ENCODE measurements around the gene NCAPG2.

The NCAPG2 gene

DNA sequence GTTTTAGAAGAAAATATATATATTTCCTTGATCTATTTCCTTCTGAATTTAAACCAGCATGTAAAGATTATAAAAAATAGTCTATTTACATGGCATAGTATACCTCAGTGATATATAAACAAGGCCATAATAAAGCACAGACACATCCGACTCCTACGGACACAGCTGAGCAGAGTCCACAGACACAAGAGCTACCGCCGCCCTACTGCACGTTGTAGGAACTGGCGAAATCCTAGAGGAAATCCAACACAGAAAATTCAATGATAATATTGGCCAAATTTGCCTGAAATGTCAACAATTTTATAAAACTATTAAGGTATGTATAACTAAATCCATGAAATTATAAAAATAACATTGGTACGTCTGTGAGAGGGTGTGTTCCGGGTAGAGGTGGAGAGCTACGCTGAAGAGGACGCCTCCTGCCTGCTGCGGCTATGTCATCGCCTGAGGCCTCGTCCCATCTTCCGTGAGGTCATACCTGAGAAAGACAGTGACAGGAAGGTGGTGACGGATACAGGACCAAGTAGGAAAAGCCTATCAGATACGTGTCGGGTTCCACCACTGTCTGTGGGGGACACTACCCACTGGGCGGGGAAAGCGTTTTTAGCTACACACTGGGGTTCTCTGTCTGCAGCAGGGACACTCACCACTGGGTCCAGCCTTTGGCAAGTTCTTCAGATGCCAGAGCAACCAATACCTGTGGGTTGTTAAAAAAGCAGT, 29.3 kb upstream of the NCAPG2 start:
- no peak for DNase-seq

DNA sequence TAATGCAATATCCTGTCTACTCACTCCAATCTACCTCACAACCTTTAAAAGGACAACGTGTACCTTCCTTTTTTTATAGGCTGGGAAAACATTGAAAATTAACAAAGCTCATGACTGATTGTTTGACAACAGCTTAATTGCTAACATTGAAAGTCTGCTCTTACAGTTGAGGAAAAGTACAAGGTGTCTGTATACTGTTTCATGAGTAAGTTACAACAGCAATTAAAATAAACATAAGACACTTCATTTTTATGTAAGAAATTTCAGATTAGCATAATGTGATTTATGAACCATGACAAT, 28.6 kb upstream of the NCAPG2 start:
- no peak for DNase-seq

GRCh38 chr7:158732494-158733219, 28.1 kb upstream of the NCAPG2 start:
- DNase-seq: no peak

DNA sequence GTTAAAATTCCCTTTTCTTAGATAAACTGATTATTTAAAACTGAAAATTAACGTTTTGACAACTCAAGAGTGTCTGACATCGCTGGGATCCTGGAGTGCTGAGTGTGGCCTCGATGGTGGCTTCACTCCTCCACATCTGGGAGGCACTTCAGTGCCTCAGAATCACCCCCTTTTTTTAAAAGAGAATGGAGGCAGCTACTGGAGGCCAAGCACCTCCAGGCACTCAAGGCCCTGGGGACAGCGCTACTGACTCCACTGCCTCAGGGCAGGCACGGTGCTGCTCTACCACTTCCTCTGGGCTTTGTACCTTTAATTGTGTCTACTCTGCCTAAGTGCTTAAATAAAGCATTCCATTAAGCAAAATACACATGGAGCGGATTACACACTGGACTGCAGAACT, 27.2 kb upstream of the NCAPG2 start:
- DNase-seq: no peak

DNA sequence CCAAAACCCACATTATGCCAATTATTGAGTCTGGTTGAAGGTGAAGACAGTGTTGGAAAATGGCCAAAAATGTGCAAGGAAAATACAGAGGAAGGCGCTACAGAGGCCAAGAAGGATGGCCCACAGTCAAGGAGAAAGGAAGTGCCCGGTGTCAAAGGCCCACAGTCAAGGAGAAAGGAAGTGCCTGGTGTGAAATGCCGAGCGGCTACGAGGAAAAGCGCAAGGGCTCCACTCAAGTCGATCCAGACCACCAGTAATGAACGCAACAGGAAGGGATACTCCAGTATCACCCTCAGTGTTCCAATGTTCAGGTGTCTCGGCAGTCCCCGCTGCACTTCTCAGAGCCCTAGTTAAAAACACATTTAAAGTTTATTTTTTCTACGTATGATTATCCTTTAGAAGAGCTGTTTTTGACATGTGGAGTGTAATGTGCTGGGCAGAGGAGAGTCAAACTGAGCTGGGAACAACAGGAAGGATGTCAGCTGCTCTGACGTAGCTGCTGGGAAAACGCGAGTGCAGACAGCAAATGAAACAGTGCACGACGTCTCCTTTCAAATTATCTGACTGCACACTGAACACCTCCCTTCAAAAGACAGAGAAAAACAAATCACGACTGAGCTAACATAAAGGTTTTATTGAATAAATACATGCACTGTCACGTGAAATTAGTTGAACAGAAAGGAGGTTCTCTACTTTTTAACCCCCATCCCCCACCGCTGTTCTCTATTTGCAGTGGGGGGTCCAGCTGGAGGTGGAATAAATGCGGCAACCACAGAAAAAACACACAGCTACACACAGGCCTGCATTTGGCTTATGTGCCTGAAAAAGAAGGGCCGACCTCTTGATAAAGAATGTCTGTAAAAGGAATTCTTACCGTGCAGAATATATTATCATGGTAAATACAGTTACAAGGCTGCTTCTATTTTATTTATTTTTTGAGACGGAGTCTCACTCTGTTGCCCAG, 26.1 kb upstream of the NCAPG2 start:
- no peak for DNase-seq

- no peak for DNase-seq
Measured at GRCh38 chr7:158729646-158730382, 25.2 kb upstream of the NCAPG2 start.

GRCh38 chr7:158728911-158729645, 24.5 kb upstream of the NCAPG2 start:
- DNase-seq: no peak

DNA sequence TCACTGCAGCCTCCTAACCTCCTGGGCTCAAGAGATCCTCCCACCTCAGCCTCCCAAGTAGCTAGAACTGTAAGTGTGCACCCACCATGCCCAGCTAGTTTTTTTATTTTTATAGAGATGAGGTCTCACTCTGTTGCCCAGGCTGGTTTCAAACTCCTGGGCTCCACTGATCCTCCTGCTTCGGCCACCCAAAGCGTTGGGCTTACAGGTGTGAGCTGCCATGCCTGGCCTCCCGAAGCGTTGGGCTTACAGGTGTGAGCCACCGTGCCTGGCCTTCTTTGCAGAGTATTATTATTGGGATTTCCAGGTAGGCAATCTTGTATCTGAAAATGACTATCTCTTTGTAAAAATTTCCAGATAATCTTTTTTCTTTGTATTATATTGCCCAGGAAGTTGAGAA, 23.1 kb upstream of the NCAPG2 start:
- no peak for DNase-seq

GRCh38 chr7:158726277-158726807, 21.7 kb upstream of the NCAPG2 start:
- no peak for DNase-seq

- DNase-seq: no peak
Measured at GRCh38 chr7:158725506-158725800, 20.8 kb upstream of the NCAPG2 start.

DNA sequence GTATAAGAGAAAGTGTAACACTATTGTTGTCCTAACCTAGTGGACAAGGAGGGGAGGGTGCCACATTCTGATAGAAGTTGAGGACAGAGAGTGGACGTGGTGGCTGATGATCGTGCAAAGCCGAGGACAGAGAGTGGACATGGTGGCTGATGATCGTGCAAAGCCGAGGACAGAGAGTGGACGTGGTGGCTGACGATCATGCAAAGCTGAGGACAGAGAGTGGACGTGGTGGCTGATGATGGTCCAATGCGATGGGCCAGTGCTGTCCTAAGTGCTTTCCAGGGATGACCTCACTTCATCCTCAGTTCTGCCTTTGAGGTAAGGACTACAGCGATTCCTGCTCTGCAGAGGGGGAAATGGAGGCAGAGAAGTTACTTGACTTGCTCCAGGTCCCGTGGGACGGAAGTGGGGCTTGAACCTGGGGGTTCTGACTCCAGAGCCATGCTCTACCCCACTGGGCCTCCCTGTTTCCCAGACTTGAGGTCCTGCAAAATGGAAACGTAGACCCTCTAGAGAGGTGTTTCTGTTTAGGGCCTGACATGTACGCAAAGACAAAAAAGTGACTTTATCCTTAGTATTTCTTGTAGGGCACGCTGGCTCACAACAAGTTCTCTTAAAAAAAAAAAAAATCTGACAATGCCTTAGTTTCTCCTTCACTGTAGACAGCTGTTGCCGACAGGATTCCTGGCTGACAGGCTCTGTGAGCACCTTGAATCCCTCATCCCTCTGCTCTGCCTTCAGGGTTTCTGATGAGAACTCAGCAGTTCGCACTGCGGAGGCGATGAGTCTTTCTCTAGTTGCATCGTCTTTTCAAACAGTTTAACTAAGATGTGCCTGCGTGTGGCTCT, 20.3 kb upstream of the NCAPG2 start:
- DNase-seq: no peak

DNA sequence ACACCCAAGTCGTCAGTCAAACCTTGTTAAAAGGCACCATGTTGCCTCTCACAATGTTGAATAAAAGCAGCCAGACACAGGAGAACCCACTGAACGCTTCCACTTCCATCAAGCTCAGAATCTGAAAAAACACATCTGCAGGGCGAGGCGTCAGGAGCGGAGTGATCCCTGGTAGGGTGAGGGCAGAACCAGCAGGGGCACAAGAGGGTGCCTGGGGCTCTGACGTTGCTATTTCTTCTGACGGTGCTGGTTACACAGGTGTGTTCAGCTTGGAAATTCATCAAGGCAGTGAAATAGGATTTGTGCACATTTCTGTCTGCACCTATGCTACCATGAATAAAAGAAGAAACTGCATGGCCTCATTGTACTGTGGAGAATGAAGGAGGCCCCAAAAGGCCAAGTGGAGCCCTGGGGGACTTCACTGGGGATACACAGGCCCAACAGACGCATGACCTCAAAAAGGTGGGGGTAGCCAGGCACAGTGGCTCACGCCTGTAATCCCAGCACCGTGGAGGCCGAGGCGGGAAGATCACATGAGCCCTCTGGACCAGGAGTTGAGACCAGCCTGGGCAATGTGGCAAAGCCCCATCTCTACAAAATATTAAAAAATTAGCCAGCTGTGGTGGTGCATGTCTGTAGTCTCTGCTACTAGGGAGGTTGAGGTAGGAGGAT, 19.2 kb upstream of the NCAPG2 start:
- no peak for DNase-seq

DNA sequence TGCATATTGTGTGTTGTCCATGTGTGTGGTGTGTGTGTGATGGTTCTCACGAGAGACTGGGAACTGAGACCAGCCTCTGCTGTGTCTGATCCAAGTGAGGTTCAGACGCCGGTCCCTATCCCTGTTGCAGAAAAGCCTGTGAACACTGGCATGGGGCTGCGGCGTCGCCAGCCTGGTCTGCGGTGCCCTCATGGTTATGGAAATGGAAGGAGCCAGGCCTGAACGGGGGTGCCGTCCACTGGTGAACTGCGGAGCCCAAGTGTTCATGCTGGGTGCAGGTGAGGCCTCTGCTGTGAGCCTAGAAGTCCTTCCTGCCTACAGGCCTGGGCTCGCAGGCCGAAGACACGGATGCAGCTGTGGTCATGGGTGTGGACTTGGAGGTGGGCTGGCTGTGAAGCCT, 18.7 kb upstream of the NCAPG2 start:
- no peak for DNase-seq

DNA sequence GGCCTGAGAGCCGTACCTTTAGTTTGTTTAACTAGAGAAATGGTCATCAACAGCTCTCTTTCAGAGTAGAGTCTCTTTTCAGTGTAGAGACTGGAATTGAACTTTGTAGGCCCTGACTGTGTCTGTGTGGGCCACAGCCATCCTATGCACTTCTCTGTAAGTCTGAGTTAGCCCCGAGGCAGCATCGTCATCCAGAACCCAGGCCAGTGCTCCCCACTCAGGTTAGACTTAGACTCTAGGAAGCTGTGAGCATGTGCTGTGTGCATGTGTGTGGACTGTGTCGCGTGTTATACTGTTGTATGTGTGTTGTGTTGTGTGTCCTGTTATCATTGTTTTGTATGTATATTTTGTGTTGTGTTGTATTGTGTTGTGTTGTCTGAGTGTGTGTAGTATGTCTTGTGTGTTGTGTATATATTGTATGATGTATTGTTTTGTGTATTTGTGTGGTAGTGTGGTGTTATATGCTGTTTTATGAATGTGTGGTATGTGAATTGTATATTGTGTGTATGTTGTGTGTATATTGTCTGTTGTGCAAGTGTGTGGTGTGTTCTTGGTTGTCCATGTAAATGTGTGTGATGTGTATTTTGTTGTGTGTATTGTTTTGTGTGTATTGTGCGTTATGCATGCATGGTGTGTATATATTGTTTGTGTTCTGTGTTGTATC, 18.1 kb upstream of the NCAPG2 start:
- no peak for DNase-seq

DNA sequence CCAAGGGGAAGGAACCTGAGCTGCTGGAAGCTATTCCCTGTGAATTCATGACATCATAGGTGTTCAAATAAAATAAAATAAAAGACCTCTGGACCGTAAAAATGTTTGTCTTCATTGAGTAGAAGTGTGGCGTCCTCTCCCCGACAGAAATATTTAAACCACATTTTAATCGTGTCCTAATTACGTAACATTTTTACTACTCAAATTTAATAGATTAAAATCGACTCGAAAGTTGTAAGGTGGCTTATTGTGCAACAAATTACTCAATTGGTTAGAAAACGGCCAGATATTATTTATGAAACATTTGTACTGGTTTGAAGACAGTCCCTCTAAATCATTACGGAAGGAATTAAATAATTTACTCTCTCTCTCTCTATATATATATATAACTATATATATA, 15.5 kb upstream of the NCAPG2 start:
- DNase-seq: no peak

DNA sequence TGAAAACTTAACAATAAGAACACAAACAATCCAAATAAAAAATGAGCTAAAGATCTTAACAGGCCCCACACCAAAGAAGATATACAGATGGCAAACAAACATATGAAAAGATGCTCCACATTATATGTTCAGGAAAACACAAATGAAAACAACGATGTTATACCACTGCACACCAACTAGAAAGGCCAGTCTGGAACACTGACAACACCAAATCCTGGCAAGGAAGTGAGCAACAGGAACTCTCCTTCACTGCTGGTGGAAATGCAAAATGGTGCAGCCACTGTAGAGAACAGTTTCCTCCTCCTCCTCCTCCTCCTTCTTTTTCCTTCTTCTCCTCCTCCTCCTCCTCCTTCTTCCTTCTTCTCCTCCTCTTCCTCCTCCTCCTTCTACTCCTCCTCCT, 12.2 kb upstream of the NCAPG2 start:
- no peak for DNase-seq

DNA sequence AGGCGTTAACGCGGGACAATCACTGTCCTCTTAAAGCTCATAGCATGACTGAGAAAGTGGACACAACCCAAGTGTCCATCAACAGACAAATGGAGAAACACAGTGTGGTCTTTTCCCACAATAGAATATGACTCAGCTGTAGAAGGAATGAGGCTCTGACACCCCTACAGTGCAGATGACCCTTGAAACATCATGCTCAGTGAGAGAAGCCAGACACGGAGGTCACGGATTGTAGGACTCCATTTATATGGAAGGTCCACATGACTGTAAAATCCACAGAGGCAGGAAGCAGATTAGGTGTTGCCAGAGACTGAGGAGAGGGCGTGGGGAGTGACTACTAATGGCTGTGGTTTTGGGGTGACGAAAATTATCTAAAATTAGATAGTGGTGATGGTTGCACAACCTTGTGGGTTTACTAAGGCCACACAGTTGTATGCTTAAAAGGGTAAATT, 6.1 kb upstream of the NCAPG2 start:
- DNase-seq: no peak

DNA sequence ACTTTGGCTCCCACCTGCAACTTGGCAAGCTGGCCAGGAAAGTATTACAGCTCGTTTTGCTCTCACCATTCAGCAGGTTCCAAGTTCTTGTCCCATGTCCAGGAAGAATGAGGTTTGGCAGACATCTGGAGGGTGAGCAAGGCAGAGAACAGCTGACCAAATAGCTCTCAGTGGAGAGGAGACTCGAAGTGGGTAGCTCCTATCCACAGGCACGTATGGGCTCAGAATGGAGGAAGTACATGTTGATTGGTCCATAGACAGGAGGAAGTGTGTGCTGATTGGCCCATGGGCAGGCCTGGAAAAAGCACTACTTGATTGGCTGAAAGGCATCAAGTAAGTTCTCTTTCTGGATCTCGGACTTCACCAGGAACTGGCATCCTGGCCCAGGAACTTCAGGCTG, 3.0 kb upstream of the NCAPG2 start:
- no peak for DNase-seq

- no peak for DNase-seq
Measured at GRCh38 chr7:158706710-158707590, 2.3 kb upstream of the NCAPG2 start.

Measured in central memory CD4-positive, alpha-beta T cell (primary cell).